Mesenteric fat pad (tissue), 1 donor: Measurements from ENCODE around the gene TTC17. TPM values are rescaled to one million over a fixed set of nuclear protein-coding genes. Genes with fewer than 3 reads are reported as not detected.
"Not testable (repeated sequence)": the region's sequence is repeated elsewhere in the genome, so short reads cannot be mapped to it uniquely, and the experiment has no call there.

Source experiments
- DNase-seq: peaks from one replicate; pipeline ENCODE4 v3.0.0-alpha.2; 2020; ENCODE audit warnings: low spot score
- total RNA-seq: library from RNA; stranded (reverse); fragmentation: NEBNext Ultra II Directional; extraction: Animal tissue kit (Norgen Biotek cat#: 25700); gene quantifications from one replicate; pipeline ENCODE4 v1.2.1, GENCODE V29; 2021
- donor health status: DM: yes; HTN: yes; CAD: no.

TTC17 gene
- total RNA-seq, 1 donor from 2014 or later = 69.3 TPM

GRCh38 chr11:43443811-43444210, 85.1 kb downstream of the TTC17 start:
- DNase-seq = no peak

GRCh38 chr11:43447151-43447550, 88.4 kb downstream of the TTC17 start:
- no peak for DNase-seq

- no peak for DNase-seq
These were observed 99.8 kb downstream of the TTC17 start for GRCh38 chr11:43458486-43458885.

GRCh38 chr11:43459246-43459645, 100.5 kb downstream of the TTC17 start:
- DNase-seq = no peak

- no peak for DNase-seq
These were observed 103.6 kb downstream of the TTC17 start for GRCh38 chr11:43462359-43462758.

GRCh38 chr11:43467958-43468357, 109.2 kb downstream of the TTC17 start:
- DNase-seq = no peak

GRCh38 chr11:43477491-43477890, 118.8 kb downstream of the TTC17 start:
- not testable (repeated sequence) for DNase-seq

GRCh38 chr11:43486141-43486540, 127.4 kb downstream of the TTC17 start:
- DNase-seq = no peak

- DNase-seq = no peak
These were observed 131.2 kb downstream of the TTC17 start for GRCh38 chr11:43489869-43490465.

GRCh38 chr11:43492701-43493100, 134.0 kb downstream of the TTC17 start:
- no peak for DNase-seq

- no peak for DNase-seq
These were observed 134.7 kb downstream of the TTC17 start for GRCh38 chr11:43493431-43493830.

- no peak for DNase-seq
These were observed 138.4 kb downstream of the TTC17 start for GRCh38 chr11:43497144-43497543.

GRCh38 chr11:43498561-43498960, 139.8 kb downstream of the TTC17 start:
- no peak for DNase-seq

GRCh38 chr11:43503417-43503816, 144.7 kb downstream of the TTC17 start:
- no peak for DNase-seq

- DNase-seq = no peak
These were observed 145.7 kb downstream of the TTC17 start for GRCh38 chr11:43504316-43504950.

GRCh38 chr11:43505171-43505570, 146.5 kb downstream of the TTC17 start:
- no peak for DNase-seq

- DNase-seq = no peak
These were observed 148.5 kb downstream of the TTC17 start for GRCh38 chr11:43507171-43507570.

- DNase-seq = no peak
These were observed 149.8 kb downstream of the TTC17 start for GRCh38 chr11:43508511-43508918.

- no peak for DNase-seq
These were observed 153.2 kb downstream of the TTC17 start for GRCh38 chr11:43511959-43512358.

GRCh38 chr11:43515090-43515489, 156.4 kb downstream of the TTC17 start:
- DNase-seq = no peak

- DNase-seq = no peak
These were observed 157.7 kb downstream of the TTC17 start for GRCh38 chr11:43516316-43516850.

- DNase-seq = no peak
These were observed 158.8 kb downstream of the TTC17 start for GRCh38 chr11:43517518-43517917.
